Glutamatergic neuron (in vitro differentiated cells): ENCODE data around the gene CISTR. TPM values are rescaled to one million over a fixed set of nuclear protein-coding genes. Genes with fewer than 3 reads are reported as not detected.
"Not testable (repeated sequence)": the region's sequence is repeated elsewhere in the genome, so short reads cannot be mapped to it uniquely, and the experiment has no call there.

Source experiments
- DNase-seq: peaks from one replicate; pipeline ENCODE4 v3.0.0; 2022
- H3K27ac Mint-ChIP-seq: one replicate; pipeline ENCODE4 v1.8.0; 2020; ENCODE audit warnings: mild to moderate bottlenecking, mixed read lengths, inconsistent platforms; ENCODE audit not compliant: unreplicated experiment
- H3K27me3 Mint-ChIP-seq: one replicate; pipeline ENCODE4 v1.8.0; 2020; ENCODE audit warnings: mild to moderate bottlenecking, moderate library complexity, mixed read lengths, inconsistent platforms; ENCODE audit not compliant: unreplicated experiment
- H3K36me3 Mint-ChIP-seq: one replicate; pipeline ENCODE4 v1.8.0; 2020; ENCODE audit warnings: mild to moderate bottlenecking, mixed read lengths, inconsistent platforms; ENCODE audit not compliant: unreplicated experiment
- H3K4me1 Mint-ChIP-seq: one replicate; pipeline ENCODE4 v1.8.0; 2020; ENCODE audit warnings: mild to moderate bottlenecking, low read depth, mixed read lengths, inconsistent platforms; ENCODE audit not compliant: unreplicated experiment
- H3K4me3 Mint-ChIP-seq: one replicate; pipeline ENCODE4 v1.8.0; 2020; ENCODE audit warnings: mild to moderate bottlenecking, mixed read lengths, inconsistent platforms; ENCODE audit not compliant: unreplicated experiment
- H3K9me3 Mint-ChIP-seq: one replicate; pipeline ENCODE4 v1.8.0; 2020; ENCODE audit warnings: mild to moderate bottlenecking, moderate library complexity, mixed read lengths, inconsistent platforms; ENCODE audit not compliant: unreplicated experiment
- total RNA-seq: library from RNA; stranded (reverse); fragmentation: NEBNext Ultra II Directional; extraction: Animal tissue kit (Norgen Biotek cat#: 25700); gene quantifications from one replicate; pipeline ENCODE4 v1.2.1, GENCODE V29; 2021; ENCODE audit not compliant: unreplicated experiment
- TF ChIP-seq, protein P1 (sequence below): fragments of 200-600 bp; sonication (generic); IDR thresholded peaks from one replicate; pipeline ENCODE4 v1.5.0; 2021; ENCODE audit not compliant: partially characterized antibody, unreplicated experiment

CISTR gene
- total RNA-seq, 1 donor from 2014 or later = not detected

DNA sequence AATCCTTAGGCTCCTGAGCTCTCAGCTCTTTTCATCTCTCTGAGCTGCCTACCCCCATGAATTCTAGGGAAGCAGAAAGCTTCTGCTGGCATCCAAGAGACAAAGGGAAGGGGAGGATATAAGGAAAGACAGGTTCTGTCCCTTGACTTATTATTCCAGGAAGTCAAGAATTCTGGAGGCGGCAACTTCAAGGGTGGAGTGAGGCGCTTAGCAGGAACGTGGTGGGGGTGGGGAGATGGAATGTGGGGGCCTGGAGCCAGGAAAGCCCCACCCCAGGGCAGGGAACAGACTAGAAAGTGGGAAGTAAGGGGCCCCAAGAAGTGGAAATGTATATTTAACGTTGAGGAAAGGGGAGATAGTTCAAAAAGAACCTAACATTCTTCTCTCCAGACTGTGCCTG lies 26.0 kb downstream of the CISTR start:
- no peak overlapping the region for H3K27ac Mint-ChIP-seq
- no peak for DNase-seq
- TF ChIP-seq, protein P1, sequence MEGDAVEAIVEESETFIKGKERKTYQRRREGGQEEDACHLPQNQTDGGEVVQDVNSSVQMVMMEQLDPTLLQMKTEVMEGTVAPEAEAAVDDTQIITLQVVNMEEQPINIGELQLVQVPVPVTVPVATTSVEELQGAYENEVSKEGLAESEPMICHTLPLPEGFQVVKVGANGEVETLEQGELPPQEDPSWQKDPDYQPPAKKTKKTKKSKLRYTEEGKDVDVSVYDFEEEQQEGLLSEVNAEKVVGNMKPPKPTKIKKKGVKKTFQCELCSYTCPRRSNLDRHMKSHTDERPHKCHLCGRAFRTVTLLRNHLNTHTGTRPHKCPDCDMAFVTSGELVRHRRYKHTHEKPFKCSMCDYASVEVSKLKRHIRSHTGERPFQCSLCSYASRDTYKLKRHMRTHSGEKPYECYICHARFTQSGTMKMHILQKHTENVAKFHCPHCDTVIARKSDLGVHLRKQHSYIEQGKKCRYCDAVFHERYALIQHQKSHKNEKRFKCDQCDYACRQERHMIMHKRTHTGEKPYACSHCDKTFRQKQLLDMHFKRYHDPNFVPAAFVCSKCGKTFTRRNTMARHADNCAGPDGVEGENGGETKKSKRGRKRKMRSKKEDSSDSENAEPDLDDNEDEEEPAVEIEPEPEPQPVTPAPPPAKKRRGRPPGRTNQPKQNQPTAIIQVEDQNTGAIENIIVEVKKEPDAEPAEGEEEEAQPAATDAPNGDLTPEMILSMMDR = no peak

DNA sequence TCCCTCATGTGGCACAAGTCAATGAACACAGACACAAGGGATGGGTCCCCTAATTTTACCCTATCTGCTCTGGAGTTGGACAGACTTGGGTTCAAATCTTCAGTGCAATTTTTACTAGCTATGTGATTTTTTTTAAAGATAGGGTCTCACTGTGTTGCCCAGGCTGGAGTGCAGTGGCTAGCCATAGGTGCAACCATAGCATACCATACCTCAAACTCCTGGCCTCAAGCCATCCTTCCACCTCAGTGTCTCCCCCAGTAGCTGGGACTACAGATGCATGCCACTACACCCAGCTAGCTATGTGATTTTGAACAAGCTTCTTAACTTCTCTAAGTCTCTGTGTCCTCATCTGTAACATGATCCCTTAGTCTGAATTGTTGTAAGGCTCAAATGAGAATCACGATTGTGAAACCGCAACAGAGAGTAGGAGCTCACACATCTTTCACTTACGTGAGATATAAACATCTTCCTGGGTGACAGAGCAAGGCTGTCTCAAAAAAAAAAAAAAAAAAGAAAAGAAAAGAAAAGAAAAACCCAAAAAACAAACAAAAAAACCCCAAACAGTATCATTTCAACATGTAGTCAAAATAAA lies 29.2 kb downstream of the CISTR start:
- no peak for DNase-seq
- Mint-ChIP-seq H3K4me1 (no peaks in the 10 kb centered on the region), H3K36me3 (peaks cover 17% of the 10 kb centered on the region), H3K27ac (no peak overlapping the region), H3K4me3 (no peak overlapping the region), H3K27me3 (peaks cover 7% of the 10 kb centered on the region), H3K9me3 (peaks cover 1% of the 10 kb centered on the region)
- TF ChIP-seq, protein P1 = no peak

More for the DNA sequence above, 26.0 kb downstream of the CISTR start:
- peaks cover 3% of the 10 kb centered on the region for H3K9me3 Mint-ChIP-seq
- H3K36me3 Mint-ChIP-seq = peaks cover 12% of the 10 kb centered on the region
- H3K27me3 Mint-ChIP-seq = peaks cover 7% of the 10 kb centered on the region
- H3K4me1 Mint-ChIP-seq = no peaks in the 10 kb centered on the region
- no peak overlapping the region for H3K4me3 Mint-ChIP-seq

DNA sequence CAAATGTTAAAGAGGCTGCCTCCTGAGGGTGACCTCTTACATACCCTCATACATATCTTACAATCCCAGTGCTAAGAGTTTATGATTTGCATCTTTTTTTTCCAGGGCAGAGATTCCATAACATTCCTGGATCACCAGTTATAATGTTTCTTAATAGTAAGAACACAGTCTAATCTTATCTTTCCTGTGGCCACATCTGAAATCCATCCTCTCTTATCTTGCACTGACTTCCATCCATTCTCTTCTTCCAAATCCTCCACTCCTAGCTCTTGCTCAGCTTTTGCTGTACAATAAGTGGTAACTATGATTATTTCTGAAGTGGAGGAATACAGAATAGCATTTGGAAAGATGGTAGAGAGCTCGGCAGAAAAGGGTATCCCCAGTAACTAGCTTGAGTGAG lies 30.8 kb downstream of the CISTR start:
- H3K9me3 Mint-ChIP-seq = peaks cover 6% of the 10 kb centered on the region
- peaks cover 30% of the 10 kb centered on the region for H3K36me3 Mint-ChIP-seq
- no peak for DNase-seq
- TF ChIP-seq, protein P1 = no peak
- no peak overlapping the region for H3K27ac Mint-ChIP-seq
- H3K4me3 Mint-ChIP-seq = no peak overlapping the region
- no peaks in the 10 kb centered on the region for H3K4me1 Mint-ChIP-seq
- peaks cover 7% of the 10 kb centered on the region for H3K27me3 Mint-ChIP-seq

DNA sequence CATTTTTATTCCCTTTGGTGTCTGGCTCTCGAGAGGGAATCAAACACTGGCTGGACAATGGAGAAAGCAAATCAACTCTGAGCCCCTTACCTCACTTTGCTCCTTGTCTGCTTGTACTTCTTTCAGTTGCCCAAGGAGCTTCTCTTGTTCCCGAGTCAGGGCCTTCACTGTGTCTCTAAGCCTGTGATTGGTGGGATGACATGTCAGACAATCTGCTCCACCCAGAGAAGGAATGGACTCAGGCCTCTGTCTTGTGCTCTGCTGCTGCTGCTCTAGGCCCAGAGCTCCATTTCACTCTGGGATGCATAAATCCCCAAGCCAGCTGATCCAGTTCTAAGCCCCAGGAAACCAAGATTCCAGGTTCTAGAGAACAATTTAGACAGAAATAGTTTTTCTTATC lies 32.1 kb downstream of the CISTR start:
- H3K4me3 Mint-ChIP-seq = no peak overlapping the region
- TF ChIP-seq, protein P1 = no peak
- H3K4me1 Mint-ChIP-seq = no peaks in the 10 kb centered on the region
- no peak for DNase-seq
- H3K27me3 Mint-ChIP-seq = peaks cover 5% of the 10 kb centered on the region
- H3K36me3 Mint-ChIP-seq = peaks cover 28% of the 10 kb centered on the region
- peaks cover 6% of the 10 kb centered on the region for H3K9me3 Mint-ChIP-seq
- no peak overlapping the region for H3K27ac Mint-ChIP-seq

DNA sequence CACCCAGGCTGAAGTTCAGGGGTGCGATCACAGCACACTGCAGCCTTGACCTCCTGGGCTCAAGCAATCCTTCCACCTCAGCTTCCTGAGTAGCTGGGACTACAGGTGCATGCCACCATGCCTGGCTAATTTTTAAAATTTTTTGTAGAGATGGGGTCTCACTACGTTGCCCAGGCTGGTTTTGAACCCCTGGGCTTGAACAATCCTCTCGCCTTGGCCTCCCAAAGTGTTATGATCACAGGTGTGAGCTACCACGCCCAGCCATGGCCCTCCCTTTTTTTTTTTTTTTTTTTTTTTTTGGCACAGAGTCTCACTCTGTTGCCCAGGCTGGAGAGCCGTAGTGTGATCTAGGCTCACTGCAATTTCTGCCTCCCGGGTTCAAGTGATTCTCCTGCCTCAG lies 33.2 kb downstream of the CISTR start:
- DNase-seq, H3K9me3 Mint-ChIP-seq, H3K4me1 Mint-ChIP-seq, H3K27ac Mint-ChIP-seq, H3K4me3 Mint-ChIP-seq, H3K27me3 Mint-ChIP-seq: not testable (repeated sequence)
- H3K36me3 Mint-ChIP-seq = peaks cover 26% of the 10 kb centered on the region

DNA sequence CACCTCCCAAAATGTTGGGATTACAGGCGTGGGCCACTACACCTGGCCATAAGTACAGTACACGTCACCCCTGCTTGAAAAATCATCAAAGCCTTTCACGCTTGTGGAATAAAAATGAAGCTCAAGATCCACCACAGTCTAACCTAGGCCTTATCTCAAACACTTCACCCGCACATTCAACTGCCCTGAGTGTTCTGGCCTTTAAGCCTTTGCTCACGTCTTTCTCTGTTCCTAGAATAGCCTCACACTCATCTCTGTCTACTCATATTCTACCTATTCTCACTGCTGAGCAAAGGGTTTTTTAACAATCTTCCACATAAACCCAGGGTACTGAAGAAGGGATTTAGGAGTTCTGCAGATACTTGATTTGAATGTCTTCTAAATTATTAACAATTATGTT lies 34.5 kb downstream of the CISTR start:
- H3K27ac Mint-ChIP-seq = no peak overlapping the region
- peaks cover 34% of the 10 kb centered on the region for H3K36me3 Mint-ChIP-seq

More for the DNA sequence above, 34.5 kb downstream of the CISTR start:
- TF ChIP-seq, protein P1 = no peak
- H3K9me3 Mint-ChIP-seq = peaks cover 6% of the 10 kb centered on the region
- peaks cover 4% of the 10 kb centered on the region for H3K27me3 Mint-ChIP-seq
- peaks cover 4% of the 10 kb centered on the region for H3K4me1 Mint-ChIP-seq
- H3K4me3 Mint-ChIP-seq = no peak overlapping the region
- DNase-seq = no peak
